GM19328 (cell line): ENCODE results near the gene TNS3.

ENCODE experiments used
- ATAC-seq: cut with Tn5 transposase; IDR thresholded peaks from one replicate; pipeline ENCODE4 v1.9.1; 2021; ENCODE audit warnings: mild to moderate bottlenecking, moderate library complexity; ENCODE audit not compliant: unreplicated experiment

The TNS3 gene

GRCh38 chr7:47582764-47583738 is 1.1 kb upstream of the TNS3 start:
- ATAC-seq = no peak

- ATAC-seq = no peak
These were observed 490 bp downstream of the TNS3 start for GRCh38 chr7:47581438-47581803.

- ATAC-seq = no peak
These were observed 1.0 kb downstream of the TNS3 start for GRCh38 chr7:47580811-47581331.

GRCh38 chr7:47580175-47580706 is 1.7 kb downstream of the TNS3 start:
- ATAC-seq = no peak

GRCh38 chr7:47579458-47579857 is 2.5 kb downstream of the TNS3 start:
- no peak for ATAC-seq

GRCh38 chr7:47578579-47579270 is 3.2 kb downstream of the TNS3 start:
- ATAC-seq = no peak

- ATAC-seq = no peak
These were observed 4.5 kb downstream of the TNS3 start for GRCh38 chr7:47577321-47577919.

- no peak for ATAC-seq
These were observed 5.0 kb downstream of the TNS3 start for GRCh38 chr7:47576866-47577306.

GRCh38 chr7:47576031-47576865 is 5.7 kb downstream of the TNS3 start:
- no peak for ATAC-seq

GRCh38 chr7:47574482-47575329 is 7.2 kb downstream of the TNS3 start:
- ATAC-seq = peak; percentile 73

GRCh38 chr7:47573758-47574481 is 8.0 kb downstream of the TNS3 start:
- no peak for ATAC-seq

GRCh38 chr7:47572939-47573757 is 8.8 kb downstream of the TNS3 start:
- no peak for ATAC-seq

- ATAC-seq = no peak
These were observed 9.8 kb downstream of the TNS3 start for GRCh38 chr7:47572094-47572445.

- ATAC-seq = no peak
These were observed 10.4 kb downstream of the TNS3 start for GRCh38 chr7:47571331-47572093.

GRCh38 chr7:47570649-47571050 is 11.3 kb downstream of the TNS3 start:
- no peak for ATAC-seq

GRCh38 chr7:47568547-47568946 is 13.4 kb downstream of the TNS3 start:
- no peak for ATAC-seq

- ATAC-seq = no peak
These were observed 13.9 kb downstream of the TNS3 start for GRCh38 chr7:47568056-47568455.
